Nephron progenitor cell (in vitro differentiated cells): ENCODE measurements around the gene HGS.

ENCODE experiments used
- DNase-seq: peaks from one replicate; pipeline ENCODE4 v3.0.0; 2021
- H3K27ac Mint-ChIP-seq: 2 replicates; pipeline ENCODE4 v1.8.0; 2021; ENCODE audit warnings: mild to moderate bottlenecking, moderate library complexity, mixed read lengths
- H3K27me3 Mint-ChIP-seq: 2 replicates; pipeline ENCODE4 v1.8.0; 2021; ENCODE audit warnings: mild to moderate bottlenecking, low read depth, mixed read lengths; ENCODE audit not compliant: poor library complexity
- H3K36me3 Mint-ChIP-seq: 2 replicates; pipeline ENCODE4 v1.8.0; 2021; ENCODE audit warnings: low read depth, mixed read lengths
- H3K4me1 Mint-ChIP-seq: 2 replicates; pipeline ENCODE4 v1.8.0; 2021; ENCODE audit warnings: mixed read lengths
- H3K4me3 Mint-ChIP-seq: 2 replicates; pipeline ENCODE4 v1.8.0; 2021; ENCODE audit warnings: mild to moderate bottlenecking, moderate library complexity, mixed read lengths
- H3K9me3 Mint-ChIP-seq: 2 replicates; pipeline ENCODE4 v1.8.0; 2021; ENCODE audit warnings: mild to moderate bottlenecking, moderate library complexity, mixed read lengths
- CTCF ChIP-seq: fragments of 200-600 bp; sonication (generic); IDR thresholded peaks from 2 replicates; pipeline ENCODE4 v1.5.0; 2021; ENCODE audit warnings: antibody characterized with exemption

HGS gene

DNA sequence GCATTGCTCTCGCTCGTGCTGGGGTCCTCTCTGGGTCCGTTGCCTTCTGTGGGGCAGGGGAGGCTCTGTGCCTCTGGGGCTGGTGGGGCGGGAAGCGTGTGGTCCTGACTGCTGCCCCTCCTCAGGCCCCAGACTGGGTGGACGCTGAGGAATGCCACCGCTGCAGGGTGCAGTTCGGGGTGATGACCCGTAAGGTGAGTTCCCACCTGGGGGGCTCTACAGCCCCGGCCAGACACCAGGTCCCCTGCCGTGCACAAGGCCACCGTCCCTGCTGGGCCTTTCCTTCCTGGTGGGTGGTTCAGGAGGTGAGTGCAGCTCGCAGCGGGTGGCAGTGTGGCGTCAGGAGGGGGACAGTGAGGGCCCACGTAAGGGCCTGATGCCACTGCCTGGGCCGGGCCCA, 6.7 kb downstream of the HGS start:
- peaks cover 2% of the 10 kb centered on the region for H3K4me1 Mint-ChIP-seq
- no peak for TF ChIP-seq CTCF
- no peak overlapping the region for H3K4me3 Mint-ChIP-seq
- DNase-seq = no peak
- H3K9me3 Mint-ChIP-seq = no peaks in the 10 kb centered on the region
- peaks cover 11% of the 10 kb centered on the region for H3K36me3 Mint-ChIP-seq
- H3K27ac Mint-ChIP-seq = no peak overlapping the region
- H3K27me3 Mint-ChIP-seq = peaks cover 2% of the 10 kb centered on the region

DNA sequence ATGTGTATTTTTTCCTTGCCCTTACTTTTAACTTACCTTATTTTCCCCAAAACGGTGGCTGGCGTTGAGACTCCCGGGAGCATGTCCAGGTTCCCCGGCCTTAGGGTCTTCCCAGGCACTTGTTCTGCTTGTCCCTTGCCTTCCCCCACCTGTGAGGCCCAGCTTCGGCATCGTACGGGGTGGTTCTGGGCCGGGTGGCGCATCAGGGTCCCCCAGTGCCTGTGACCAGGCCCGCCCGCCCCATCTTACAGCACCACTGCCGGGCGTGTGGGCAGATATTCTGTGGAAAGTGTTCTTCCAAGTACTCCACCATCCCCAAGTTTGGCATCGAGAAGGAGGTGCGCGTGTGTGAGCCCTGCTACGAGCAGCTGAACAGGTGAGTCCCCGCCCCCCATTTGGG, 7.4 kb downstream of the HGS start:
- H3K27me3 Mint-ChIP-seq = peaks cover 2% of the 10 kb centered on the region
- no peak for DNase-seq
- H3K4me3 Mint-ChIP-seq = no peak overlapping the region
- no peaks in the 10 kb centered on the region for H3K9me3 Mint-ChIP-seq
- H3K4me1 Mint-ChIP-seq = no peaks in the 10 kb centered on the region
- H3K27ac Mint-ChIP-seq = no peak overlapping the region
- TF ChIP-seq CTCF = no peak
- peaks cover 8% of the 10 kb centered on the region for H3K36me3 Mint-ChIP-seq

- Mint-ChIP-seq H3K36me3 (peaks cover 5% of the 10 kb centered on the region), H3K4me1 (no peaks in the 10 kb centered on the region), H3K27ac (no peak overlapping the region), H3K4me3 (no peak overlapping the region), H3K9me3 (no peaks in the 10 kb centered on the region), H3K27me3 (peaks cover 2% of the 10 kb centered on the region)
- no peak for TF ChIP-seq CTCF
- DNase-seq = no peak
Observed at GRCh38 chr17:81691608-81692007, 7.8 kb downstream of the HGS start.

DNA sequence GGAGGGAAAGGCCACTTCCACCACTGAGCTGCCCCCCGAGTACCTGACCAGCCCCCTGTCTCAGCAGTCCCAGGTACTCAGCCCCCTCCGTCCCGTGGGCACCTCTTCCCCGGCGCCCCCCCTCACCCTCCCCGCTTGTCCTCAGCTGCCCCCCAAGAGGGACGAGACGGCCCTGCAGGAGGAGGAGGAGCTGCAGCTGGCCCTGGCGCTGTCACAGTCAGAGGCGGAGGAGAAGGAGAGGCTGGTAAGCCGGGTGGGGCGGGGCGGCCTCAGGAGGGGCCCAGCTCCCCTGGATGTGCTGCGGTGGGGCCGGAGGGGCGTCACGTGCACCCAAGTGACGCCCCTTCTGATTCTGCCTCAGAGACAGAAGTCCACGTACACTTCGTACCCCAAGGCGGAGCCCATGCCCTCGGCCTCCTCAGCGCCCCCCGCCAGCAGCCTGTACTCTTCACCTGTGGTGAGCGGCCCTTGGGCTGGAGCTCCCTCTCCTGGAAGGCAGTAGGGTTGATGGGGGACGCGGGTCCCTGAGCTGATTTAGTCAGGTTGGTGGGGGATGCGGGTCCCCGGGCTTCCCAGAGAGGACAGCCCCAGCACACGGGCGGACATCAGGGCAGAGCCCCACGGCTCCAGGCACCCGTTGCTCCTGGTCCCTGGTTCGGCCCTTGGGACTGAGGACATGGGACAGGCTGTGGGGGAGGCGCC, 9.8 kb downstream of the HGS start:
- Mint-ChIP-seq H3K4me3 (no peak overlapping the region), H3K4me1 (no peaks in the 10 kb centered on the region), H3K27ac (no peak overlapping the region), H3K36me3 (peaks cover 24% of the 10 kb centered on the region), H3K9me3 (peaks cover 3% of the 10 kb centered on the region), H3K27me3 (no peaks in the 10 kb centered on the region)
- TF ChIP-seq CTCF = no peak
- no peak for DNase-seq

- Mint-ChIP-seq H3K27me3 (no peaks in the 10 kb centered on the region), H3K36me3 (peaks cover 27% of the 10 kb centered on the region), H3K4me3 (no peak overlapping the region), H3K27ac (no peak overlapping the region), H3K4me1 (no peaks in the 10 kb centered on the region), H3K9me3 (peaks cover 3% of the 10 kb centered on the region)
- no peak for TF ChIP-seq CTCF
- no peak for DNase-seq
Observed at GRCh38 chr17:81694810-81695209, 11.0 kb downstream of the HGS start.

GRCh38 chr17:81695211-81695610, 11.4 kb downstream of the HGS start:
- DNase-seq = no peak
- peaks cover 3% of the 10 kb centered on the region for H3K9me3 Mint-ChIP-seq
- H3K4me3 Mint-ChIP-seq = no peak overlapping the region
- H3K4me1 Mint-ChIP-seq = no peaks in the 10 kb centered on the region
- TF ChIP-seq CTCF = no peak
- peaks cover 27% of the 10 kb centered on the region for H3K36me3 Mint-ChIP-seq
- H3K27ac Mint-ChIP-seq = no peak overlapping the region
- no peaks in the 10 kb centered on the region for H3K27me3 Mint-ChIP-seq
